HG02623 (cell line): ENCODE results near the gene MFNG.
A peak's percentile ranks its signal among the peaks of the same experiment; 100 is the strongest.

Experiments used
- ATAC-seq: cut with Tn5 transposase; IDR thresholded peaks from one replicate; pipeline ENCODE4 v1.9.1; 2021; ENCODE audit warnings: moderate library complexity; ENCODE audit not compliant: unreplicated experiment

Gene MFNG

GRCh38 chr22:37497062-37497599, 10.9 kb upstream of the MFNG start:
- ATAC-seq: no peak

- ATAC-seq: no peak
Measured at GRCh38 chr22:37496651-37497050, 10.5 kb upstream of the MFNG start.

GRCh38 chr22:37493979-37494378, 7.8 kb upstream of the MFNG start:
- ATAC-seq: no peak

- ATAC-seq: no peak
Measured at GRCh38 chr22:37492428-37493344, 6.5 kb upstream of the MFNG start.

- ATAC-seq: no peak
Measured at GRCh38 chr22:37491559-37492427, 5.6 kb upstream of the MFNG start.

GRCh38 chr22:37491106-37491505, 4.9 kb upstream of the MFNG start:
- no peak for ATAC-seq

- no peak for ATAC-seq
Measured at GRCh38 chr22:37489983-37490382, 3.8 kb upstream of the MFNG start.

- no peak for ATAC-seq
Measured at GRCh38 chr22:37488337-37489135, 2.4 kb upstream of the MFNG start.

GRCh38 chr22:37487571-37487970, 1.4 kb upstream of the MFNG start:
- no peak for ATAC-seq

GRCh38 chr22:37487129-37487528, 945 bp upstream of the MFNG start:
- no peak for ATAC-seq

GRCh38 chr22:37485395-37486223, 575 bp downstream of the MFNG start:
- no peak for ATAC-seq

- peak; percentile 53 for ATAC-seq
Measured at GRCh38 chr22:37484480-37485394, 1.4 kb downstream of the MFNG start.

- no peak for ATAC-seq
Measured at GRCh38 chr22:37483050-37483449, 3.1 kb downstream of the MFNG start.

- no peak for ATAC-seq
Measured at GRCh38 chr22:37482244-37482643, 3.9 kb downstream of the MFNG start.

GRCh38 chr22:37481347-37481907, 4.8 kb downstream of the MFNG start:
- no peak for ATAC-seq

- ATAC-seq: no peak
Measured at GRCh38 chr22:37480387-37481346, 5.5 kb downstream of the MFNG start.

- ATAC-seq: no peak
Measured at GRCh38 chr22:37479196-37479595, 7.0 kb downstream of the MFNG start.
